GM12875 (cell line): Measurements from ENCODE around the gene PTPRD.
"Not testable (repeated sequence)": the region's sequence is repeated elsewhere in the genome, so short reads cannot be mapped to it uniquely, and the experiment has no call there.

Experiments
- H3K4me3 ChIP-seq: one replicate; pipeline ENCODE4 v1.5.1; 2011; ENCODE audit warnings: low read depth, low read length, control low read depth
- CTCF ChIP-seq: IDR thresholded peaks from 2 replicates; pipeline ENCODE4 v1.5.1; 2011; ENCODE audit warnings: low read depth, mild to moderate bottlenecking, control low read depth, inconsistent platforms, low read length, moderate library complexity, borderline replicate concordance; ENCODE audit not compliant: insufficient read depth

Gene PTPRD

GRCh38 chr9:8943392-8943791 lies 1669.4 kb downstream of the PTPRD start:
- no peak overlapping the region for H3K4me3 ChIP-seq

GRCh38 chr9:8940650-8941049 lies 1672.2 kb downstream of the PTPRD start:
- TF ChIP-seq CTCF, result no peak
- H3K4me3 ChIP-seq, result no peak overlapping the region

More at GRCh38 chr9:8943392-8943791, 1669.4 kb downstream of the PTPRD start:
- TF ChIP-seq CTCF, result no peak

- TF ChIP-seq CTCF, result no peak
- no peak overlapping the region for H3K4me3 ChIP-seq
These were observed 1686.3 kb downstream of the PTPRD start for GRCh38 chr9:8926461-8926860.

GRCh38 chr9:8924562-8924961 lies 1688.2 kb downstream of the PTPRD start:
- H3K4me3 ChIP-seq, result no peak overlapping the region
- no peak for TF ChIP-seq CTCF

GRCh38 chr9:8920478-8921183 lies 1692.2 kb downstream of the PTPRD start:
- H3K4me3 ChIP-seq, result not testable (repeated sequence)

- TF ChIP-seq CTCF, result no peak
- no peak overlapping the region for H3K4me3 ChIP-seq
These were observed 1694.7 kb downstream of the PTPRD start for GRCh38 chr9:8917956-8918739.

GRCh38 chr9:8916771-8917170 lies 1696.0 kb downstream of the PTPRD start:
- no peak overlapping the region for H3K4me3 ChIP-seq
- TF ChIP-seq CTCF, result no peak
